H9 (cell line): Measurements from ENCODE around the gene CUL4A. TPM values are rescaled to one million over a fixed set of nuclear protein-coding genes. Genes with fewer than 3 reads are reported as not detected.

Experiments
- DNase-seq: peaks from one replicate; pipeline ENCODE4 v3.0.0-alpha.2; 2017
- H2AFZ ChIP-seq: one replicate; pipeline ENCODE4 v1.6.1; 2013; ENCODE audit warnings: mild to moderate bottlenecking, low read length, control low read depth, moderate library complexity
- H2AK5ac ChIP-seq: 2 replicates; pipeline ENCODE4 v1.6.1; 2013; ENCODE audit warnings: low read length, control low read depth, mixed read lengths; ENCODE audit not compliant: insufficient read length
- H2BK120ac ChIP-seq: one replicate; pipeline ENCODE4 v1.6.1; 2013; ENCODE audit warnings: low read depth, mild to moderate bottlenecking, low read length, control low read depth, inconsistent platforms; ENCODE audit not compliant: poor library complexity, severe bottlenecking
- H2BK12ac ChIP-seq: 2 replicates; pipeline ENCODE4 v1.6.1; 2013; ENCODE audit warnings: low read length, control low read depth, mixed read lengths, low read depth; ENCODE audit not compliant: insufficient read length
- H2BK15ac ChIP-seq: 2 replicates; pipeline ENCODE4 v1.6.1; 2013; ENCODE audit warnings: low read depth, low read length, control low read depth
- H2BK20ac ChIP-seq: one replicate; pipeline ENCODE4 v1.6.1; 2013; ENCODE audit warnings: low read depth, mild to moderate bottlenecking, low read length, control low read depth, inconsistent platforms; ENCODE audit not compliant: poor library complexity, severe bottlenecking
- H2BK5ac ChIP-seq: 2 replicates; pipeline ENCODE4 v1.6.1; 2013; ENCODE audit warnings: low read length, control low read depth, mixed read lengths; ENCODE audit not compliant: insufficient read length
- H3K14ac ChIP-seq: 2 replicates; pipeline ENCODE4 v1.6.1; 2013; ENCODE audit warnings: low read length, control low read depth; ENCODE audit not compliant: insufficient read depth
- H3K18ac ChIP-seq: 2 replicates; pipeline ENCODE4 v1.6.1; 2013; ENCODE audit warnings: low read depth, mild to moderate bottlenecking, mixed read lengths, low read length, control low read depth; ENCODE audit not compliant: insufficient read length
- H3K23ac ChIP-seq: 2 replicates; pipeline ENCODE4 v1.6.1; 2013; ENCODE audit warnings: low read length, control low read depth, mixed read lengths, low read depth; ENCODE audit not compliant: insufficient read length
- H3K23me2 ChIP-seq: 2 replicates; pipeline ENCODE4 v1.6.1; 2013; ENCODE audit warnings: low read depth, mild to moderate bottlenecking, mixed read lengths, low read length, control low read depth; ENCODE audit not compliant: insufficient read length, poor library complexity, severe bottlenecking
- H3K27ac ChIP-seq: 2 replicates; pipeline ENCODE4 v1.5.1; 2013; ENCODE audit warnings: low read length, control low read depth, mixed read lengths, low read depth; ENCODE audit not compliant: insufficient read length
- H3K27me3 ChIP-seq: 2 replicates; pipeline ENCODE4 v1.6.1; 2013; ENCODE audit warnings: low read length, control low read depth, inconsistent platforms; ENCODE audit not compliant: insufficient read depth
- H3K4ac ChIP-seq: 2 replicates; pipeline ENCODE4 v1.6.1; 2013; ENCODE audit warnings: low read depth, mild to moderate bottlenecking, control low read depth, inconsistent platforms, low read length, moderate library complexity
- H3K4me1 ChIP-seq: 2 replicates; pipeline ENCODE4 v1.6.1; 2013; ENCODE audit warnings: low read length, control low read depth, inconsistent platforms; ENCODE audit not compliant: insufficient read depth
- H3K4me2 ChIP-seq: 2 replicates; pipeline ENCODE4 v1.6.1; 2013; ENCODE audit warnings: low read length, control low read depth, mixed read lengths; ENCODE audit not compliant: insufficient read length, insufficient read depth
- H3K56ac ChIP-seq: 2 replicates; pipeline ENCODE4 v1.6.1; 2013; ENCODE audit warnings: low read depth, mild to moderate bottlenecking, mixed read lengths, low read length, control low read depth; ENCODE audit not compliant: insufficient read length
- H3K79me1 ChIP-seq: 2 replicates; pipeline ENCODE4 v1.6.1; 2013; ENCODE audit warnings: low read depth, mild to moderate bottlenecking, moderate library complexity, low read length, control low read depth, inconsistent platforms; ENCODE audit not compliant: insufficient read depth, poor library complexity, severe bottlenecking
- H3K79me2 ChIP-seq: 2 replicates; pipeline ENCODE4 v1.6.1; 2013; ENCODE audit warnings: low read length, control low read depth, inconsistent platforms; ENCODE audit not compliant: insufficient read depth
- H3K9ac ChIP-seq: 2 replicates; pipeline ENCODE4 v1.6.1; 2013; ENCODE audit warnings: low read length, control low read depth, mixed read lengths; ENCODE audit not compliant: insufficient read length; ENCODE audit errors: extremely low read depth
- H3K9me3 ChIP-seq: one replicate; pipeline ENCODE4 v1.6.1; 2013; ENCODE audit warnings: low read depth, low read length, inconsistent platforms; ENCODE audit not compliant: control insufficient read depth
- H3T11ph ChIP-seq: one replicate; pipeline ENCODE4 v1.6.1; 2013; ENCODE audit warnings: mild to moderate bottlenecking, low read length, control low read depth, inconsistent platforms
- H4K20me1 ChIP-seq: one replicate; pipeline ENCODE4 v1.6.1; 2013; ENCODE audit not compliant: control insufficient read depth, insufficient read length, insufficient read depth
- H4K5ac ChIP-seq: 2 replicates; pipeline ENCODE4 v1.6.1; 2013; ENCODE audit warnings: low read depth, mild to moderate bottlenecking, mixed read lengths, low read length, control low read depth; ENCODE audit not compliant: insufficient read length
- H4K8ac ChIP-seq: replicated peaks from 2 replicates; pipeline ENCODE4 v1.6.1; 2013; ENCODE audit warnings: low read length, control low read depth, mixed read lengths, low read depth; ENCODE audit not compliant: insufficient read length
- H4K91ac ChIP-seq: 2 replicates; pipeline ENCODE4 v1.6.1; 2013; ENCODE audit warnings: low read depth, mild to moderate bottlenecking, moderate library complexity, mixed read lengths, low read length, control low read depth; ENCODE audit not compliant: insufficient read length
- H3K27ac Mint-ChIP-seq, 3 experiments: 2 replicates in 2 of 3; 3 replicates in 1 of 3; pipeline ENCODE4 v1.8.0; 2020 to 2021; ENCODE audit warnings: mixed read lengths in 3 of 3, mild to moderate bottlenecking in 1 of 3, moderate library complexity in 1 of 3
- H3K27me3 Mint-ChIP-seq: 2 replicates; pipeline ENCODE4 v1.8.0; 2021; ENCODE audit warnings: low read depth, mild to moderate bottlenecking, moderate library complexity, mixed read lengths
- H3K36me3 Mint-ChIP-seq, 3 experiments: 2 replicates in 2 of 3; 3 replicates in 1 of 3; pipeline ENCODE4 v1.8.0; 2020 to 2021; ENCODE audit warnings: low read depth in 3 of 3, mixed read lengths in 3 of 3; ENCODE audit not compliant: insufficient read depth in 1 of 3
- H3K4me1 Mint-ChIP-seq, 2 experiments: 2 replicates each; pipeline ENCODE4 v1.8.0; 2020; ENCODE audit warnings: mixed read lengths in 2 of 2
- H3K4me3 Mint-ChIP-seq, 2 experiments: 2 replicates in 1 of 2; 3 replicates in 1 of 2; pipeline ENCODE4 v1.8.0; 2020 to 2021; ENCODE audit warnings: mild to moderate bottlenecking in 2 of 2, mixed read lengths in 2 of 2, moderate library complexity in 1 of 2
- H3K9me3 Mint-ChIP-seq, 2 experiments: 2 replicates in 1 of 2; 3 replicates in 1 of 2; pipeline ENCODE4 v1.8.0; 2020; ENCODE audit warnings: mild to moderate bottlenecking in 2 of 2, mixed read lengths in 2 of 2, moderate library complexity in 1 of 2
- WGBS: extraction: QIAGEN DNeasy Blood & Tissue Kit; methylation state at CpG from one replicate; pipeline ENCODE4 v1.1.7; 2013; ENCODE audit warnings: missing lambda C conversion rate, low lambda C conversion rate, mixed read lengths; ENCODE audit not compliant: insufficient read length; ENCODE audit errors: extremely low coverage; 5-methylcytosine and 5-hydroxymethylcytosine counted together
- total RNA-seq: library from RNA; stranded (reverse); gene quantifications from 2 replicates; pipeline ENCODE4 v1.2.1, GENCODE V29; 2021
- TF ChIP-seq, protein P1 (sequence below): fragments of 200-600 bp; sonication (generic); conservative IDR thresholded peaks from 3 replicates; pipeline ENCODE4 v1.8.0; 2021; ENCODE audit warnings: antibody characterized with exemption, mild to moderate bottlenecking

The CUL4A gene
- total RNA-seq, 1 experiment from 2014 or later = 97.9 TPM

DNA sequence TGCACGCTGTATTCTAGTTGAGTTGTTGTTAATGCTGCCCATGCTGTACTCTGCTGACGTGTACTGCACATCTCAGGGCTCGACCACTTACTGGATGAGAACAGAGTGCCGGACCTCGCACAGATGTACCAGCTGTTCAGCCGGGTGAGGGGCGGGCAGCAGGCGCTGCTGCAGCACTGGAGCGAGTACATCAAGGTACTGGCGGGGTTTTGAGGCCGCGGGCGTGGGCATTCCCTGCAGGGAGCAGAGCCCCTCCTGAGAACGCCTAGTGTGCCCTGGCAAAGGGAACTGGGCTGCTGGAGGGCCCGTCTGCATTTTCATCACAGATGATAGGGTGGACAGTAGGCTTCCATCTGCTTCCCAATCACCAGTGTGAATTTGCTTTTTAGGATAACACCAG, 29.9 kb downstream of the CUL4A start:
- Histone ChIP-seq H2BK12ac (no peak overlapping the region), H4K8ac (no peak overlapping the region), H3K27ac (no peak overlapping the region), H3K56ac (no peak overlapping the region), H2BK20ac (no peak overlapping the region), H3K4me1 (peaks cover 3% of the 10 kb centered on the region; the same call in 1 of the 2 replicates), H3K4ac (no peak overlapping the region), H3K14ac (no peak overlapping the region), H3K9me3 (no peaks in the 10 kb centered on the region), H2BK15ac (no peak overlapping the region), H4K5ac (no peak overlapping the region), H3K18ac (no peak overlapping the region), H3K27me3 (no peaks in the 10 kb centered on the region), H3K4me2 (no peak overlapping the region), H4K20me1 (peaks cover 2% of the 10 kb centered on the region), H2AFZ (no peak overlapping the region), H3K9ac (no peak overlapping the region), H4K91ac (no peak overlapping the region), H2BK120ac (no peak overlapping the region), H2AK5ac (no peak overlapping the region), H2BK5ac (no peak overlapping the region), H3K23ac (no peak overlapping the region), H3K23me2 (no peaks in the 10 kb centered on the region), H3K79me1 (no peaks in the 10 kb centered on the region), H3K79me2 (no peaks in the 10 kb centered on the region), H3T11ph (no peak overlapping the region)
- H3K9me3 Mint-ChIP-seq = no peaks in the 10 kb centered on the region
- H3K36me3 Mint-ChIP-seq = peaks cover 29 to 86% (median 64%) of the 10 kb centered on the region in 3 experiments; a peak in 6 of 7 replicates
- no peak overlapping the region for H3K4me3 Mint-ChIP-seq
- TF ChIP-seq, protein P1, sequence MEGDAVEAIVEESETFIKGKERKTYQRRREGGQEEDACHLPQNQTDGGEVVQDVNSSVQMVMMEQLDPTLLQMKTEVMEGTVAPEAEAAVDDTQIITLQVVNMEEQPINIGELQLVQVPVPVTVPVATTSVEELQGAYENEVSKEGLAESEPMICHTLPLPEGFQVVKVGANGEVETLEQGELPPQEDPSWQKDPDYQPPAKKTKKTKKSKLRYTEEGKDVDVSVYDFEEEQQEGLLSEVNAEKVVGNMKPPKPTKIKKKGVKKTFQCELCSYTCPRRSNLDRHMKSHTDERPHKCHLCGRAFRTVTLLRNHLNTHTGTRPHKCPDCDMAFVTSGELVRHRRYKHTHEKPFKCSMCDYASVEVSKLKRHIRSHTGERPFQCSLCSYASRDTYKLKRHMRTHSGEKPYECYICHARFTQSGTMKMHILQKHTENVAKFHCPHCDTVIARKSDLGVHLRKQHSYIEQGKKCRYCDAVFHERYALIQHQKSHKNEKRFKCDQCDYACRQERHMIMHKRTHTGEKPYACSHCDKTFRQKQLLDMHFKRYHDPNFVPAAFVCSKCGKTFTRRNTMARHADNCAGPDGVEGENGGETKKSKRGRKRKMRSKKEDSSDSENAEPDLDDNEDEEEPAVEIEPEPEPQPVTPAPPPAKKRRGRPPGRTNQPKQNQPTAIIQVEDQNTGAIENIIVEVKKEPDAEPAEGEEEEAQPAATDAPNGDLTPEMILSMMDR = no peak
- H3K27me3 Mint-ChIP-seq = no peaks in the 10 kb centered on the region
- DNase-seq = no peak
- H3K4me1 Mint-ChIP-seq = peaks cover 13% of the 10 kb centered on the region in 2 experiments
- no CpG with 5 or more reads among the region's 15 CpGs for WGBS
- H3K27ac Mint-ChIP-seq = no peak overlapping the region
